ENCODE data around the gene ABCC5.
"Not testable (repeated sequence)": the region's sequence is repeated elsewhere in the genome, so short reads cannot be mapped to it uniquely, and the experiment has no call there.

The ABCC5 gene

GRCh38 chr3:184017672-184018423, at the start of gene ABCC5:
Gene ABCC5 (minus strand): TSS chr3:184017884. CDS start chr3:184014392, 3,492 bp downstream.
- peak; percentile 61 to 72 (median 64) for DNase-seq

GRCh38 chr3:184066211-184066610, 48.5 kb upstream of the ABCC5 start:
- DNase-seq: no peak

- DNase-seq: no peak
These were observed 45.0 kb upstream of the ABCC5 start for GRCh38 chr3:184062637-184063036.

GRCh38 chr3:184059424-184059823, 41.7 kb upstream of the ABCC5 start:
- DNase-seq: no peak

GRCh38 chr3:184058029-184058428, 40.3 kb upstream of the ABCC5 start:
- no peak for DNase-seq

- DNase-seq: no peak
These were observed 35.1 kb upstream of the ABCC5 start, which contains the start of gene HTR3C for GRCh38 chr3:184052767-184053166. Gene HTR3C (plus strand): TSS chr3:184053047. CDS start chr3:184053081, 34 bp downstream.

GRCh38 chr3:184050217-184050847, 32.6 kb upstream of the ABCC5 start:
- DNase-seq: no peak

GRCh38 chr3:184045995-184046394, 28.3 kb upstream of the ABCC5 start:
- DNase-seq: no peak

GRCh38 chr3:184042617-184043016, 24.9 kb upstream of the ABCC5 start:
- no peak for DNase-seq

GRCh38 chr3:184040010-184040409, 22.3 kb upstream of the ABCC5 start:
- DNase-seq: no peak

GRCh38 chr3:184039414-184039813, 21.7 kb upstream of the ABCC5 start:
- DNase-seq: no peak

GRCh38 chr3:184038307-184038706, 20.6 kb upstream of the ABCC5 start:
- not testable (repeated sequence) for DNase-seq

- DNase-seq: no peak
These were observed 20.1 kb upstream of the ABCC5 start for GRCh38 chr3:184037816-184038215.

GRCh38 chr3:184031187-184031792, 13.6 kb upstream of the ABCC5 start, which contains the start of gene HTR3D:
Gene HTR3D (plus strand): TSS chr3:184031742. CDS start chr3:184031742, 0 bp downstream.
- no peak for DNase-seq

- DNase-seq: no peak
These were observed 12.9 kb upstream of the ABCC5 start for GRCh38 chr3:184030536-184030935.

GRCh38 chr3:184029443-184029842, 11.8 kb upstream of the ABCC5 start:
- DNase-seq: no peak

GRCh38 chr3:184028275-184028890, 10.7 kb upstream of the ABCC5 start:
- not testable (repeated sequence) for DNase-seq

- DNase-seq: not testable (repeated sequence)
These were observed 7.6 kb upstream of the ABCC5 start for GRCh38 chr3:184025256-184025655.

- no peak for DNase-seq
These were observed 4.6 kb upstream of the ABCC5 start for GRCh38 chr3:184022323-184022722.

- DNase-seq: no peak
These were observed 815 bp upstream of the ABCC5 start for GRCh38 chr3:184018424-184018973.

- peak in 1 of 4 experiments; percentile 51 for DNase-seq
These were observed 643 bp downstream of the ABCC5 start for GRCh38 chr3:184016811-184017671.

GRCh38 chr3:184016169-184016570, 1.5 kb downstream of the ABCC5 start:
- no peak for DNase-seq
